Measurements from ENCODE around the gene TMEM87A.
"Not testable (repeated sequence)": the region's sequence is repeated elsewhere in the genome, so short reads cannot be mapped to it uniquely, and the experiment has no call there.

TMEM87A gene, protein sequence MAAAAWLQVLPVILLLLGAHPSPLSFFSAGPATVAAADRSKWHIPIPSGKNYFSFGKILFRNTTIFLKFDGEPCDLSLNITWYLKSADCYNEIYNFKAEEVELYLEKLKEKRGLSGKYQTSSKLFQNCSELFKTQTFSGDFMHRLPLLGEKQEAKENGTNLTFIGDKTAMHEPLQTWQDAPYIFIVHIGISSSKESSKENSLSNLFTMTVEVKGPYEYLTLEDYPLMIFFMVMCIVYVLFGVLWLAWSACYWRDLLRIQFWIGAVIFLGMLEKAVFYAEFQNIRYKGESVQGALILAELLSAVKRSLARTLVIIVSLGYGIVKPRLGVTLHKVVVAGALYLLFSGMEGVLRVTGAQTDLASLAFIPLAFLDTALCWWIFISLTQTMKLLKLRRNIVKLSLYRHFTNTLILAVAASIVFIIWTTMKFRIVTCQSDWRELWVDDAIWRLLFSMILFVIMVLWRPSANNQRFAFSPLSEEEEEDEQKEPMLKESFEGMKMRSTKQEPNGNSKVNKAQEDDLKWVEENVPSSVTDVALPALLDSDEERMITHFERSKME

DNA sequence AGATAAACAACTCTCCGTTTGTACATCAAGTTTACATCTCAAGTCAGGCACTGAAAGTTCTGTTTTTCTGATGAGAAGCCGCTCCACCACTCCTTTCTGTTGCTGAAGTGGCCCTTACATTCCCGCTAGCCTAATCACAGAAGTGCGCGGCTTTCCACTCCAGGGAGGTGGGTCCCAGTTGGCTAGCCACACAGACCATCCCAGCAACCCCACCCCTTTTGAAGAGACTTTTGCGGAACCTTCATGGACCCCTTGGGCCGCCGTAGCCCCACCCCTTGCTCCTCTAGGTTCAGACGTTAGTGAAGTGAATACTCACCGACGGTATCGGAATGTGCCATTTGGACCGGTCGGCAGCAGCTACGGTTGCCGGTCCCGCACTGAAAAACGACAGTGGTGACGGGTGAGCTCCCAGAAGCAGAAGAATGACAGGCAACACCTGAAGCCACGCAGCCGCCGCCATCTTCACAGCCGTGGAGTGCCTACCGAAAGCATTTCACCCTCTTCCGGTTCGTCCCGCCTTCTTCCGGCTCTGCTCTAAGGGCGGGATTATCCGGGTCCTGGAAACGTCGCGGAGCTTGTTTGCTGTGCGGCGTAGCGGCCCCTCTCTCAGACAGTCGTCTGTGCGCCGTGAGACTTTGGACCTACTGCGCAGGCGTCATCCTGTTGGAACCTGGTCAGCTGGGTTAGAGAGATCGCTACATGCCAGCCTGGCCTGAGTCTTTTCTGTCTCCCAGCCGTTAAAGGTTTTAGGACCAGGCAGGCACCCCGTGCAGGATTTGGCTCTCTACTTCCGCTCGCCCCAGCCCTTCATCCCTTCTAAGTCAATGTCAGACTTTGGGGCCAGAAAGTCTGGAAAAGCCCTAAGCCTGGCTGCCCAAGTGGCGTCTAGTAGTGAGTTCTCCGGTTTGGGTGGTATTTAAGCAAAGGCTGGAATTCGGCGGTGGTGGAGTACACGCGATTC is at the start of gene TMEM87A, which contains the start of gene GANC:
Gene TMEM87A (minus strand): TSS at position 495 of the 961 bp plus-strand sequence. CDS start 35 bp downstream, at position 460.
Gene GANC (plus strand): TSS at position 263 of the 961 bp plus-strand sequence. CDS start 1,281 bp downstream, outside the sequence.
- peak; percentile 99 for DNase-seq (ENCODE audit: low spot score)

DNA sequence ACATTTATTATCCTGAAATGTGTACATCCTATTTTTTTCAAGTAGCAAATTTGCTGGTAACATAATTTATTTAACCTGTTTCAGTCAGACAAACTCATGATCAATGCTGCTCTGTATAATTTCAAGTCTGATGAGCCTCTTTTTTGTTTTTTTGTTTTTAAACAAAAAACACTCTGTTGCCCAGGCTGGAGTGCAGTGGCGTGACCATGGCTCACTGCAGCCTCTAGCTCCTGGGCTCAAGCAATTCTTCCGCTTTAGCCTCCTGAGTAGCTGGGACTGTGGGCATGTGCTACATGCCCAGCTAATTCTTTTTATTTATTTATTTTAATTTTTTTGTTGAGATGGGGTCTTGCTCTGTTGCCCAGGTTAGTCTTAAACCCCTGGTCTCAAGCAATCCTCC is 46.0 kb upstream of the TMEM87A start:
- no peak for DNase-seq (ENCODE audit: low spot score)

DNA sequence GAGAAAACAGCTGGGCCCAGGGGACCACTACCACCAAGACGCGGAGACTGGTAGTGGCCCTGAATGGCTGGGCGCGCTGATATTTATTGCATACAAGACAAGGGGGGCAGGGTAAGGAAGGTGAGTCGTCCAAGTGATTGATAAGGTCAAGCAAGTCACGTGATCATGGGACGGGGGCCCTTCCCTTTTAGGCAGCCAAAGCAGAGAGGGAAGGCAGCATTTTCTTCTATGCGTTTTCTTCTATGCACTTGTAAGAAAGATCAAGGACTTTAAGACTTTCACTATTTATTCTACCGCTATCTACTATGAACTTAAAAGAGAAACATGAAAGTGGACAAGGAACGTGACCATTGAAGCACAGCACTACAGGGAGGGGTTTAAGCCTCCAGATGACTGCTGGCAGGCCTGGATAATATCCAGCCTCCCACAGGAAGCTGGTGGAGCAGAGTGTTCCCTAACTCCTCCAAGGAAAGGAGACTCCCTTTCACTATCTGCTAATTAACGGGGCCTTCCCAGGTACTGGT is 43.1 kb upstream of the TMEM87A start:
- not testable (repeated sequence) for DNase-seq (ENCODE audit: low spot score)

DNA sequence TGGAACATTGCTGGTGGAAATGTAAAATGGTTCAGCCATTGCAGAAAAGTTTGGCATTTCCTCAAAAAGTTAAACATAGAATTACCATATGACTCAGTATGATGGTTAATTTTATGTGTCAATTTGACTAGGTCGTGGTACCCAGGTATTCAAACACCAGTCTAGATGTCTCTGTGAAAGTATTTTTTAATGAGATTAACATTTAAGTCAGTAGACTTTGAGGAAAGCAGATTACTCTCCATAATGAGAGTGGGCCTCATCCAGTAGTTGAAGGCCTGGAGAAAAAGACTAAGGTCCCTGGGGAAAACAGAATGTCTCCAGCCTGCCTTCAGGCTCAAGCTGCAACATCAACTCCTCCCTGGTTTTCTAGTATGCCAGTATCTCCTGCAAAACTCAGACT is 42.3 kb upstream of the TMEM87A start:
- no peak for DNase-seq (ENCODE audit: low spot score)

DNA sequence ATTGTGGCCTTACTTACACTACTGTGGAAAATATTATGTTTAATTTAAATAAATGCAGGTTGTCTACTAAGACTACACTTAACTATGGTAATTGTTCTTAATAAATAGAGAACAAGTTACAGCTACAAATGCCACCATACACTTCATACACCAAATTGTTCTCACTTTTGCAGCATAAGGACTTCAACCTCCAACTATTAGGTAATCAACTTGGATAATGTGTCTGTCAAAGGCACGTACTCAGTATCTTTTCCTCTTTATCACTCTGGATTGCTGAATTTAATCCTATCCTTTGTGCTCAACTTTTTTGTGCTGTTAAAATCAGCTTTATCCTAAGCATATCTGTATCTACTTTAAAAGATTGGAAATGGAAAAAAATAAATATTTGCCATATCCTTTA is 41.6 kb upstream of the TMEM87A start:
- no peak for DNase-seq (ENCODE audit: low spot score)

DNA sequence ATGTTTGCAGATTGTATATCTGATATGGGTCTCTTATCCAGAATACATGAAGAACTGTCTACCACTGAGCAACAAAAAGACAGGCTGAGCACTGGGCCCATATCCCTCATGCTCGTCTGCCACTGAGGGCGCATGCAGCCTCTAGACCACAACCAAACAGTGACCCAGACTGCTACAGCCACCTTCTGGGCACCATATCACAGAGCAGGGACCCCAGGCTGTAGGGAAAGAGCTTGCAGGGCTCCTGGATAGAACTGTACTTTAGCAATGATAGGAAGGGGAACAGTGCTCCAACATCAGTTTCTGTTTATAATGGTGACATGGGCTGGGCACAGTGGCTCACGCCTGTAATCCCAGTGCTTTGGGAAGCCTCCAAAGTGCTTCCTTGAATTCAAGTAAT is 40.2 kb upstream of the TMEM87A start:
- peak; percentile 8 for DNase-seq (ENCODE audit: low spot score)

DNA sequence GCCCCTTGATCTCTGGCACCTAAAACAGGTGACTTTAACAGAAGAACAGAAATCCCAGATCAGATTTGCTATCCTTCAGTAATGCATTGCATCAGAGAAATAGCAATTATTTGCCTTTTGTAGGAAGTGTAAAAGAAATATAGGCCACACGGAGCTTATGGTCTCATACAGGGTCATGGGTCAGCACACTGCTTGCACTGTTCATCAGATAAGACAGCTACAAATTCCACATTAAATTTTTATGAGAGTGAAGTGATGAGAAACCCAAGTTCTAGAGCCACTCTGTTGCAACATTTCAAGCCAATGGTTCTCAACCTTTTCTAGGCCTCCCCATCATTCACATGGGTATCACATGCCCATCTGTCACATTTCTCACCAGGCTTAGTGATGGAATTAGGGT is 33.4 kb upstream of the TMEM87A start:
- no peak for DNase-seq (ENCODE audit: low spot score)

DNA sequence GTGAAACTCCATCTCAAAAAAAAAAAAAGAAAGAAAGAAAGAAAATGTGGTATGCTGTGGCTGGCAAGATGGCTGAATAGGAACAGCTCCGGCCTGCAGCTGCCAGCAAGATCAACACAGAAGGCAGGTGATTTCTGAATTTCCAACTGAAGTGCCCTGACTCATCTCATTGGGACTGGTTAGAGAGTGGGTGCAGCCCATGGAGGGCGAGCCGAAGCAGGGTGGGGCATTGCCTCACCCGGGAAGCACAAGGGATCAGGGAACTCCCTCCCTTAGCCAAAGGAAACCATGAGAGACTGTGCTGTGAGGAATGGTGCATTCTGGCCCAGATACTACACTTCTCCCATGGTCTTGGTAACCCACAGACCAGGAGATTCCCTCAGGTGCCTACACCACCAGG is 27.8 kb upstream of the TMEM87A start:
- not testable (repeated sequence) for DNase-seq (ENCODE audit: low spot score)

DNA sequence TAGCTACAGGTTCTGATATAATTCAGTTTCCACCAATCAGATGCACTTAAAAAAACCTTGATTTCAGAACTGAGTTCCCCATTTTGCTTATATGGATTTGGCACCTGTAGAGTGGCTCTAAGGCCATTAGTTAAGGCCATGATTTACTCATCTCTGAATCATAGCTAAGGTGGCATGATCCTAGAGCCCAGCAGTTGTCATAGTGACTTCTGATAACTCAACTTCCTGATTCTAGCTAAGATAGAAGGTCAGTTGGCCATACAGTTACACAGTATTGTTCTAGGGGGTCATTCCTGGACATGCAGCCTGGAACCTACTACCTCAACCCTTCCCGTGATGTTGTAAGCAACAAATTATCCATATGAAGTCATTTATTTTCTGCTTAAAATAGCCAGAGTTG is 15.9 kb upstream of the TMEM87A start:
- DNase-seq (ENCODE audit: low spot score), result no peak

DNA sequence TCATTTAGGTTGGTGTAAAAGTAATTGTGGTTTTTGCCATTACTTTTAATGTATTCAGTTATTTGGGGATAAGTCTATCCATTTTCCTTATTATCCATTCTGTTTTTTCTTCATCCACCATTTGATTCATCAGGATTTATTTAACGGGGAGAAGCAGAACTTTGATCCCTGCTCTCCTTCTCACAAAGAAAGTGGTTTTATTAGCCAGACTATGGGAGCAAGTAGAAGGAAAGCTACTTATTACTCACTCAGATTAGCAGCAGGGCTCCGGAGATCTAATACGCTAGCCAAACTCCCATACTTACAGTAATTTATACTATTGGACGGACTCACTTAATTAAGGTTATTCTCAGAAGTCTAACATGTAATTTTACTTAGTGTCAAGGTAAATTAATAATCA is 14.7 kb upstream of the TMEM87A start:
- DNase-seq (ENCODE audit: low spot score), result no peak

DNA sequence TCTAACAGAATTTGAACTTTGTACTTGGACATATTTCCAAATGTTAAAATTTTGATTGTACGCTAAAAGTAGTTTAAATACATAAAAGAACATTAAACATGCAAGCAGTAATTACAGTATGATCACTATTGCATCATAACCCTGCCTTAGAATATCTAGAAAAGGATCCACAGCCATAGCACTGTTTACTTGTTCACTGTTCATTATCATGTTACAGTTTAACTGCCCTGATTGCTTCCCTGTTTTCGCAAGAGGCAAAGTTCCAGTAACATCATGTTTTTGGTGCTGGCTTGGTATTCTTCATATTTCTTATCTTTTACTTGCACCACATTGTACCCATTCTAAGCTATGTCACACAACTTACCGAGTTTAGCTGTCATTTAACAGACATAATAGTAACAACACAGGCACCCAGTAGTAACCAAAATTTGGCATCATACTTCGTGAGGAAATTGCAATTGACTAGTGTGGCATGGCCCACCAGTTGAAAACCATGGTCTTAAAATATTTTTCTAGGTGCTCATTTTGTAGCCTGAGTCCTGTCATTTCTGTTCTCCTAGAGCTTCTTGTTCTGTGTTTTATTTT is 13.3 kb upstream of the TMEM87A start:
- no peak for DNase-seq (ENCODE audit: low spot score)

DNA sequence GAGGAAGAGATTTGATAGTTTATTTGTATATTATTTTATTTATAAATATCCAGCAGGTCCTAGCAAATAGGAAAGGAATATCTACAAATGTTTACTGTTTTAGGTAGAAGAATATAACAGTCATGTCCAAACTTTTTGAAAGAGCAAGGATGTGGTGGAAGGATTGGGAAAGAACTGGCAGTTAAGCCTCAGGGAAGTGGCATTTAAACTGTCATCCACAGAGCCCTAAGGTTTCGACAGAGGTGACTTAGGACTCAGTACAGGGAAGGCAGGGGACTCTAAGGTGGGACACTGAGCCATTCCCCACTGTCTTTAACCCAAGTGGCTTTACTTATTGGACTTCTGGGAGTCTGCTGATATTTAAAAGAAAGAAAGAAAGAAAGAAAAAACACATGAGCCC is 11.8 kb upstream of the TMEM87A start:
- no peak for DNase-seq (ENCODE audit: low spot score)

DNA sequence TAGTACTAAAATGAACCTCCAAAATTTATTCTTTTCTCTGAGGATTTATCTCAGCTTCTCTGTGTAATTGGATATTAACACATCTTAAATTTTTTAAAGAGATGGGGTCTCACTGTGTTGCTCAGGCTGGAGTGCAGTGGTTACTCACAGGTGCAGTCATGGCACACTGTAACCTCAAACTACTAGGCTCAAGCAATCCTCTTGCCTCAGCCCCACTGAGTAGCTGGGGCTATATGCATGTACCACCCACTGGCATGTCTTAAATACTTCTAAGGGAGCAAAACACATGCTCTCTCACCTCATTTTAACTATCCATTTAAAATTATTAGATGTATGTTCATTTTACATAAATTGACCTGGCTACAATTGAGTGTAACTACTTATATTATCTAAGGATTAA is 11.3 kb upstream of the TMEM87A start:
- no peak for DNase-seq (ENCODE audit: low spot score)

DNA sequence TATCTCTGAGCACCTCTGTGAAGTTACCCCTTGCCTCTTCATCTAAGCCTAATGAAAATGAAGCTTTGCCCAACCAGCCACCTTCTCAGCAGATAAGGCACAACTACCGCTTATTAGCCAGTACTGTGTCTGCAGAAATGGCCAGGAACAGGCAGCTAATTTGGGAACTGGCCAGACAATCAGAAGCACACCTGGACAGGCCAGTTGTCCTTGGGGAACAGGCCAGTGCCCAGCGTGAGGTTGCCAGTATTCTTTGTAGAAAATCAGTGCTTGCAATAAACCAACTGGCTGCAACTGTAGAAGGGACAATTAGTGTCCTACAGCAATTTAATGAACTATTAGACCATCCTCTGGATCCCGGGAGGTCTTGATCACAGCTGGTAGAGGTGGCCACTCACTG is 10.4 kb upstream of the TMEM87A start:
- no peak for DNase-seq (ENCODE audit: low spot score)

DNA sequence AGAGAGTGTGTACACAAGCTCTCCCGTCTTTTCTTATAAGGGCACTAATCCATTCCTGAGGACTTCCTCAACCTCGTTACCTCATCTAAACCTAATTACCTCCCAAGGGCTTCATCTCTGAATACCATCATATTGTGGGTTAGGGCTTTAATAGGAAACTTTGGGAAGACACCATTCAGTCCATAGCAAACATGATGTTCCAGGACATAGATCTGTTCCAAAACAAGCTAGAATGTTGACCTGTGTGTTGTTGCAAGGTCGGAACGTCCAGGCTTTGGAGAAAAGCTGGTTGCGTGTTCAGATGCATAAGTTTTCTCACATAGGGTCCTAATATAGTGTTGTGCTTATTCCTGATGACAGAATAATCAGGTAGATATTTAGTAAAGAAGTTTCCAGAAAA is 9.7 kb upstream of the TMEM87A start:
- DNase-seq (ENCODE audit: low spot score), result no peak

DNA sequence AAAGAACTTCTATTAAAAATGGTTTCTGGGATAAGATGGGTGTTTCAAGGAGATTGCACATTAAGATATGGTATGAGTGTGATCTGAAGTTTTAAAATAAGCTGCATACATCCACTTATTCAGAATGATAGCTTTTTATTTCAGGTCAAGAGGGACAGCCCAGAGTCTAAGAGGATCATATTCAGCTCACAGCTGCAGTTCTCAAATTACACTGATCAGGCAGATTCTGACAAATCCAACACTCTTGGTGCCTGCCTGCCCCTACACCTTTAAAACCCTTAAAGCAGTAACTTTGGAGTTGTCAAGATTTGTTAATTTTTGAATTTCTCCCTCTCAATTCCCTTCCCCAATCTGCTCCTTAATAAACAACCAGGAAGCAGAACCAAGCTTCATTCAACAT is 9.1 kb upstream of the TMEM87A start:
- DNase-seq (ENCODE audit: low spot score), result no peak

DNA sequence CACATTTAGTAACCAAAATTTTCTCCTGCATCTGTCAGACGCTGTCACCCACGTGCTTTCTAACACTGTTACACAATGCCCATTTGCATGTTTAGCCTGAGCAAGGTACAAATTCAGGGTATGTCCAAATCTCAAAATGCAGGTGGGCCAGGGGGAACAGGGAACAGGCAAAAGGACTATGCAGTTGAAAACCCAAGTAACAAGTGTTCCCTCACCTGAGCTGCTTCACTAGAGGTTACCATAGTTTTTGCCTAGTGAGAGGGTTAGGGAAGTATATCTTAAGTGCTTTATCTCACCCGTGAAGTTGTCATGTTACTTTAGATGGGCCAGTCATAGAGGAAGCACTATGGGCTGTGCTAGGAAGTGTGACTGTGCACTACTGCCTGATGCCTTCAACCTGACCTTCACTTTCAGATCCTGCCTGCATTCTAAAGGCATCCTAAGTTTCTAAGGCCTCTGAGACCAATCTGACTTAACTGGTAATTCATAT is 6.0 kb upstream of the TMEM87A start:
- no peak for DNase-seq (ENCODE audit: low spot score)

DNA sequence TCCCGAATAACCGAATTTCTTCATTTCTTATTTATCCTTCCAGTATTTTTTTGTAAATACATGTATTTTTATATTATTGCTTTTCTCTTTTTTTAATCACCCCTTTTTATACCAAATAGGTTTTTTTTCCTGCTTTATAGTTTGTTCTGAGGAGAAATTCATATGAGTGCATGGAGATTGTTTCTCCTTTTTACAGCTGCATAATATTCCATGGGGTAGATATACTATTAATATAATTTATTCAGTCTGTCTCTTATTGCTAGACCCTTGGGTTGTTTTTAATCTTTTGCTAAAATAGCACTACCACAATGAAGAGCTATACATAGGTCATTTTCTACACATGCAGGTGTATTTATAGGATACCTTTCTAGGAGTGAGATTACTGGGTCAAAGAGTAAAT is 3.5 kb upstream of the TMEM87A start:
- DNase-seq (ENCODE audit: low spot score), result no peak

DNA sequence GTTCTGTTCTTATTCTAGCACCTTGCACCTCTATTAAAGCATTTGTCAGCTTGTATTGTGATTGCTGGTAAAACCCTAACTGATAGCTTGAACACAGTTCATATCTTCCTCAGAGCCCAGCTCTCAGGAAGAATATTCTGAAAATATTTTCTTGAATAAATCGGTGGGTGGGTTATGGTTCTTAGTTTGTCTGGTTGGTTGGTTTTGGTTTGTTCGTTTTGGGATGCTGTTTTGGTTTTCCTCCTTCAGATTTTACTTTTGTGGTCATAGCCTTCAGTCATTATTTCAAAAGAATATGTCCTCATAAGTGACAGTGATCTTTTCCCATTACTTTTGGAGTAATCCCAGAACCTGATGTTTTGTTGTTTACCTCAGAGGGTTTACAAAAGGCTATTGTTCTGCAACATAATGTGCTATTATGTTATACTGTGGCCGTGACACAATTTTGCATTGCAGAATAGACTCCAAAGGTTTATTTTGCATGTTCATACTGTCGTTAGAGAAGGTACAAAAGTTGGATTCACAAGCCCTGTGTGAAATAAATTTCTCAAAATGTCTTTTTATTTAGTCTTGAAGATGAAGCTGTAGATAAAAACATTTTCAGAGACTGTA is 2.7 kb upstream of the TMEM87A start:
- no peak for DNase-seq (ENCODE audit: low spot score)

DNA sequence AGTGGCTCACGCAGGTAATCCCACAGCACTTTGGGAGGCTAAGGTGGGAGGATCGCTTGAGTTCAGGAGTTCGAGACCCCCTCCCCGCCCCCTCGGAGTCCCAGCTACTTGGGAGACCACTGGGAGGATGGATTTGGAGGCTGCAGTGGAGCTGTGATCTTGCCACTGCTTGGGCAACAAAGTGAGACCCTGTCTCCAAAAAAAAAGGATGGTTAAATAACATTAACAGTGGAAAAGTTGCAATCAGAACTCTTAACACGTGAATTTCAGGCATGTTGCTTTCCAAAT is 1.4 kb upstream of the TMEM87A start:
- DNase-seq (ENCODE audit: low spot score), result no peak

DNA sequence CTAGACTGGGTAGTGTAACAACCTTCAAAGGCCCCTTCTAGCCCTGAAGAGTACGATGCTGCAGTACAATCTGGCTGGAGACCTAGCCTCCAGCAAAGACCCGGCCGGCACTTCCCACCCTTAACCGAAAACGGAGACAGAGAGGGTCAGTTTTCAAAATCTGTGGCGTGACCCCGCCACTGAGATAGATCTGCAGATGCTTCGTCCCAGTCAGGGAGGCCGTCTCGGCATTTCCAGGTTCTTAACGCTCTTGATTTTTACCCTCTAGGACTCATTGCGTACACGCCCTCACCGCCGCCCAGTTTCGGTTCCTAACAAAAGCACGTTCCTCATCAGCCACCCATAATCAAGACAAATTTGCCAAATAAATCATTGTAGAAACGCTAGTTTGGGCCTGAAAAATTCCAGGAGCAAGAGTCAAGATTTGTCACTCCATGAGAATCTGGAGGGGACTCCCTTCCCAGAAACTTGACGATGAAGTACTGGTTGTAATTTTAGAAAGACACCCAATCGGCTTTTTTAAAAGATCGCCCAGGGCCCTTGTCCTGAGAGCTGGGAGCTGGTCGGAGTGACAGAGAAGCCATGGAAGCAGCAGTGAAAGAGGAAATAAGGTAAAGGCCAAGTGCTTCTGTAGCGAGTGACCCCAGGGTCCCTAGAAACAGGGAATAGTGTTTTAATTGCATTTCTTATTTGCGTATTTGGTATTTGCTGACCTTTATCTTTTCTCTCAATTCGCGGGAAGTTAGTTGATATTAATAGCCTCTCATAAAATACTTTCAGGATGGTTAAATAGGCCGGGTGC is 868 bp upstream of the TMEM87A start:
- peak; percentile 75 for DNase-seq (ENCODE audit: low spot score)

Data from NAMALWA (cell line).